ENCODE data around the gene FOXJ1. TPM values are rescaled to one million over a fixed set of nuclear protein-coding genes. Genes with fewer than 3 reads are reported as not detected.

The FOXJ1 gene
- total and polyA plus RNA-seq, 2 donors: 0.52 to 0.75 TPM

DNA sequence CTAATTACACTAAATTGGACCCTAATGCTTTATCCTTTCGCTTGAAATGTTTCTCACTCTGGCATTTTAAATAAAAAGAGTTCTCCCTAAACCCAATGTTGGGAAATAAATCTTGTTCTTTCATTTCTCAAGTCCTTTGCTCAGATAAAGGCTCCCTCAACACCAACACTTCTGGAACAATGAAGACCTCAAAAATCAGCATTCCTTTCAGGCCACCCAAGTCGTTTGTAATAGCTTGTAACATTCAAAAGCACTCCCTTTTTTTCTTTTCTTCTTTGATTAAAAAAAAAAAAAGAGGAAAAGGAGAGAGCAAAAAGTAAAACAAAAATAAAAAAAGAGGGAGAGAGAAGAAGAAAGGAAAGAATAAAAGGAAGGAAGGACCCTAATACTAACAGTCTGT is 23.3 kb upstream of the FOXJ1 start:
- 91% methylated on average over 2 of the region's 2 CpGs for WGBS

DNA sequence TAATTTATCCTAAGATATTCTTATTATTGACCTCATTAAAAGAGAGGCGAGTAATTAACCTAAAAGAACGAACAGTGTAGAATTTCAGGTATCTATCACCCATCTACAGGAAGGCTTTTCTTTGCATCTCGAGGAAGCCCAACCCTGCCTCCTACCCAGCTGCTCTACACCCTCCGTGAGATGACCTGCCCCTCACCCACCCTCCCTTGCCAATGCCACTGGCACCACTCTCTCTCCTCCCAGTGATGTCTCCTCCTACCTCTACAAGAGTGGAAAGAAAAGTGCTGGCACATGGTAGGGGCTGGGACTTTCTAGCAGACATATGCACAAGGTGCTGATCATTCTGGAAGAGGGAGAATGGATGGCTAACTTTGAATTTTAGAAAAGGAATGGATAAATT is 22.9 kb upstream of the FOXJ1 start:
- 94% methylated on average over 4 of the region's 4 CpGs for WGBS
- H3K9me3 ChIP-seq (ENCODE audit: control insufficient read depth in 2 of 2, insufficient read depth in 1 of 2, low read length in 1 of 2): no peaks in the 10 kb centered on the region
- no peaks in the 10 kb centered on the region for H3K4me1 ChIP-seq (ENCODE audit: control insufficient read depth in 2 of 2, insufficient read depth in 2 of 2, low read length in 2 of 2)
- no peak overlapping the region for H3K27ac ChIP-seq (ENCODE audit: low read depth in 1 of 2, low read length in 1 of 2)
- H3K4me3 ChIP-seq (ENCODE audit: low read length in 2 of 2): no peak overlapping the region
- no peak for DNase-seq (ENCODE audit: low read depth in 6 of 9, low spot score in 9 of 9)
- no peaks in the 10 kb centered on the region for H3K36me3 ChIP-seq (ENCODE audit: control insufficient read depth in 2 of 2, insufficient read depth in 2 of 2, low read length in 1 of 2)
- no peaks in the 10 kb centered on the region for H3K27me3 ChIP-seq (ENCODE audit: control insufficient read depth in 2 of 2, insufficient read depth in 1 of 2, low read length in 1 of 2)

More for the DNA sequence above, 23.3 kb upstream of the FOXJ1 start:
- Histone ChIP-seq H3K4me1 (ENCODE audit: control insufficient read depth in 2 of 2, insufficient read depth in 2 of 2, low read length in 2 of 2) (no peaks in the 10 kb centered on the region), H3K9me3 (ENCODE audit: control insufficient read depth in 2 of 2, insufficient read depth in 1 of 2, low read length in 1 of 2) (no peaks in the 10 kb centered on the region), H3K27ac (ENCODE audit: low read depth in 1 of 2, low read length in 1 of 2) (no peak overlapping the region), H3K4me3 (ENCODE audit: low read length in 2 of 2) (no peak overlapping the region), H3K36me3 (ENCODE audit: control insufficient read depth in 2 of 2, insufficient read depth in 2 of 2, low read length in 1 of 2) (no peaks in the 10 kb centered on the region), H3K27me3 (ENCODE audit: control insufficient read depth in 2 of 2, insufficient read depth in 1 of 2, low read length in 1 of 2) (no peaks in the 10 kb centered on the region)
- no peak for DNase-seq (ENCODE audit: low read depth in 6 of 9, low spot score in 9 of 9)

DNA sequence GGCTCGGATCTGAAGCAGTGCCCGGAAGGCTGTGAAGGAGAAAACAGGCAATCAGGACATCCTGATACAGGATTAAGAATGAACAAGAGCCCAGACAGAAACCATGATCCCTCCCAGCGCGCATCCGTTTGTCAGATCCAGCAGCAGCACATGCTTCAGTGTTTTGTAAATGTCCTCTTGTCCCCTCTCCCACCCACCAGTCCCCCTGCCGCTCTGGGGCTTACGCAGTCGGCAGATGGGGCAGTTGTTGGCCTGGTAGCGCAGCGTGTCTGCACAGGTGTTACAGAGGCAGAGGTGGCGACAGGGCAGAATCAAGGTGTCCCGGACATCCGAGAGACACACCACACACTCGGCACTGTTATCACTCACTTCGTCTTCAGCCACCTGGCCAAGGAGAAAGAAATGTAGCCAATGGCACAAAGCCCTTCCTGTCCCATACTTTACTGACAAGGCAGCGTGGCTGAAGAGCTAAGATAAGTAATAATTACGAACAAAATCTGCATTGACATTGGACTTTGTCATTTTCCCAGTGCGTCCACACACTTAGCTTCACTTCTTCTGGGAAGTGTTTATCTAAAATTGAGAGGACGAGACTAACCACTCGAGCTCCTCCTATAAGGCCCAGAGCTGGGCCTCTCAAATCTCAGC is 20.7 kb upstream of the FOXJ1 start:
- Histone ChIP-seq H3K27me3 (ENCODE audit: control insufficient read depth in 2 of 2, insufficient read depth in 1 of 2, low read length in 1 of 2) (no peaks in the 10 kb centered on the region), H3K9me3 (ENCODE audit: control insufficient read depth in 2 of 2, insufficient read depth in 1 of 2, low read length in 1 of 2) (no peaks in the 10 kb centered on the region), H3K4me3 (ENCODE audit: low read length in 2 of 2) (no peak overlapping the region), H3K36me3 (ENCODE audit: control insufficient read depth in 2 of 2, insufficient read depth in 2 of 2, low read length in 1 of 2) (no peaks in the 10 kb centered on the region), H3K4me1 (ENCODE audit: control insufficient read depth in 2 of 2, insufficient read depth in 2 of 2, low read length in 2 of 2) (no peaks in the 10 kb centered on the region), H3K27ac (ENCODE audit: low read depth in 1 of 2, low read length in 1 of 2) (no peak overlapping the region)
- DNase-seq (ENCODE audit: low read depth in 6 of 9, low spot score in 9 of 9): no peak
- 98% methylated on average over 20 of the region's 20 CpGs for WGBS

DNA sequence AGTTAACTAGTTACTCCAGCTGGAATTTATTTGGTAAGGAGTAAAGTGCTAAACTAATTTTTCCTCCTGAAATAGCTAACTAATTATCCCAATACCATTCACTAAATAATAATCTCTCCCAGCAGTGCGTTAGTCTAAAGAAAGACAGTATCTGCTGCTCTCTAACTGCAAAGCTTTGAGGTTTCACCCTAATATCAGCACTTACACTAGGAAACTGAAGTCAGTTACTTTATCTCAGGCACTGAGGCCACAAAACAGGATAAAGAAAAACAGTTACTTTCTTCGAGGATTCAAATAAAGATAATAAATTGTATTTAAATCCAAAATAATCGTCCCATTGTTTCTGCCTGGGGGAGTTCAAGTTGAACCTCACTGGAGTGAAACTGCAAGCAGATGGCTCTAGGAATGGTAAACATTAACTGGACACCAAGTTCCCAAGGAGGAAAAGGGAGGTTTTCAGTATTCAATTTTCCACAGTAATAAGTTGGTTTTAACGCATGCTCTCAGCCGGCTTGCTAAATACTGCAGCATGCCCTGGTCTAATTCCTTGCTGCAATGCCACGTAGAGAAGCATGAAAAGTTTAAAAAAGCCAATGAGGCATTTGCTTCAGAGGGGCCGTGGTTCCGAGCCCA is 20.0 kb upstream of the FOXJ1 start:
- WGBS: 95% methylated on average over 8 of the region's 8 CpGs
- no peak for DNase-seq (ENCODE audit: low read depth in 6 of 9, low spot score in 9 of 9)
- H3K9me3 ChIP-seq (ENCODE audit: control insufficient read depth in 2 of 2, insufficient read depth in 1 of 2, low read length in 1 of 2): no peaks in the 10 kb centered on the region
- H3K27me3 ChIP-seq (ENCODE audit: control insufficient read depth in 2 of 2, insufficient read depth in 1 of 2, low read length in 1 of 2): no peaks in the 10 kb centered on the region
- H3K36me3 ChIP-seq (ENCODE audit: control insufficient read depth in 2 of 2, insufficient read depth in 2 of 2, low read length in 1 of 2): no peaks in the 10 kb centered on the region
- H3K4me1 ChIP-seq (ENCODE audit: control insufficient read depth in 2 of 2, insufficient read depth in 2 of 2, low read length in 2 of 2): no peaks in the 10 kb centered on the region
- no peak overlapping the region for H3K4me3 ChIP-seq (ENCODE audit: low read length in 2 of 2)
- H3K27ac ChIP-seq (ENCODE audit: low read depth in 1 of 2, low read length in 1 of 2): no peak overlapping the region

DNA sequence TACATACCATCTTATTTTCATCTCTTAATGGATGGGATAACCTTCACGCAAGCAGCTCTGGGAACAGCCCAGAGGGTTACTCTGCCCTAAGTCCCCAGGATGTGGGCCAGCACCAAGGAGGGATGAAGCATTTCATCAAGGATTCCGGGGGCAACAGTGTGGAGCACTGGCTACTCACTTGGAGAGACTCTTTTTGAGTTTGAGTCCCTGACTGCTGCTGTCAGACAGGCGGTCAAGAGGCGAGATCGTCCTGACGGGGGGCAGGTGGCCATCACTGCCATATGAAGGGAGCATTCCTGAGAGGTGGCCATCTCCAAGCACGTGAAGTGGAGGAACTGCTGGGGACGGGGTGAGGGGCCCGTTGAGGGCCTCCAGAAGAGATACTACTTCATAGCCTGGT is 18.1 kb upstream of the FOXJ1 start:
- Histone ChIP-seq H3K4me1 (ENCODE audit: control insufficient read depth in 2 of 2, insufficient read depth in 2 of 2, low read length in 2 of 2) (no peaks in the 10 kb centered on the region), H3K9me3 (ENCODE audit: control insufficient read depth in 2 of 2, insufficient read depth in 1 of 2, low read length in 1 of 2) (no peaks in the 10 kb centered on the region), H3K27me3 (ENCODE audit: control insufficient read depth in 2 of 2, insufficient read depth in 1 of 2, low read length in 1 of 2) (no peaks in the 10 kb centered on the region), H3K4me3 (ENCODE audit: low read length in 2 of 2) (no peak overlapping the region), H3K36me3 (ENCODE audit: control insufficient read depth in 2 of 2, insufficient read depth in 2 of 2, low read length in 1 of 2) (no peaks in the 10 kb centered on the region), H3K27ac (ENCODE audit: low read depth in 1 of 2, low read length in 1 of 2) (no peak overlapping the region)
- no peak for DNase-seq (ENCODE audit: low read depth in 6 of 9, low spot score in 9 of 9)
- 97% methylated on average over 9 of the region's 9 CpGs for WGBS

DNA sequence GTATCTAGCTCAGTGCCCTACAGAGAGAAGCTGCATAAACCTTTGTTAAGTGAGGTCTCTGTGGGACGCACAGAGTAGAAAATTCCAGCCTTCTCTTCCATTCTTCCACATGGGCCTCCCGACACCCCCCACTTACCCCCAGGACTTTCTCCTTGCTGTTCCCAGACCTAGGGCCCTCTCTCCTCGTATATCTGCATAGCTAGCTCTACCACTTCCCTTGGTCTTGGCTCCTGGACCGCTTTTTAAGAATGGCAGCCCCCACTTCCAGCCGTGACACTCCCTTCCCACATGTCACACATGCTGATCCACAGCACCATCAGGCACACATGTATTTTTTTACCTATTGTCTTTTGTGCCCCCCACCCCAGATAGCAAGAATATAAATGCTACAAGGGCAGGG is 16.7 kb upstream of the FOXJ1 start:
- H3K9me3 ChIP-seq (ENCODE audit: control insufficient read depth in 2 of 2, insufficient read depth in 1 of 2, low read length in 1 of 2): no peaks in the 10 kb centered on the region
- no peaks in the 10 kb centered on the region for H3K27me3 ChIP-seq (ENCODE audit: control insufficient read depth in 2 of 2, insufficient read depth in 1 of 2, low read length in 1 of 2)
- no peak overlapping the region for H3K27ac ChIP-seq (ENCODE audit: low read depth in 1 of 2, low read length in 1 of 2)
- H3K36me3 ChIP-seq (ENCODE audit: control insufficient read depth in 2 of 2, insufficient read depth in 2 of 2, low read length in 1 of 2): no peaks in the 10 kb centered on the region
- peaks cover 0 to under 1% of the 10 kb centered on the region in 2 donors for H3K4me1 ChIP-seq (ENCODE audit: control insufficient read depth in 2 of 2, insufficient read depth in 2 of 2, low read length in 2 of 2)
- no peak overlapping the region for H3K4me3 ChIP-seq (ENCODE audit: low read length in 2 of 2)
- 94% methylated on average over 5 of the region's 5 CpGs for WGBS
- DNase-seq (ENCODE audit: low read depth in 6 of 9, low spot score in 9 of 9): no peak

DNA sequence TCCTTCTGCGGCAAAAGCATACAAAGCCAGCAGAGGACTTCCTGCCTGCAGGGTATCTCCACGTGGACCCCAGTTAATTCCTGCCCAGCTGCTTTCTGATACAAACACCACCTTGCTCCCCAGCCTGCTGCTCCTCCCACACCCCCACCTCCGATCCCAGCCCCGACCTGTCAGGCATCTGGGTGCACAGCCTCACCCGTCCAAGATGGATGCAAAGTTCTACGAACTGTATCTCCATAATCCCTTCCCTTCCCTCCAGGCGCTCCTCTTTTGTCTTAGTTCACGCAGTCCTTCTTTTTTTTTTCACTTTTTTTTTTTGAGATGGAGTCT is 15.6 kb upstream of the FOXJ1 start:
- H3K4me3 ChIP-seq (ENCODE audit: low read length in 2 of 2): no peak overlapping the region

DNA sequence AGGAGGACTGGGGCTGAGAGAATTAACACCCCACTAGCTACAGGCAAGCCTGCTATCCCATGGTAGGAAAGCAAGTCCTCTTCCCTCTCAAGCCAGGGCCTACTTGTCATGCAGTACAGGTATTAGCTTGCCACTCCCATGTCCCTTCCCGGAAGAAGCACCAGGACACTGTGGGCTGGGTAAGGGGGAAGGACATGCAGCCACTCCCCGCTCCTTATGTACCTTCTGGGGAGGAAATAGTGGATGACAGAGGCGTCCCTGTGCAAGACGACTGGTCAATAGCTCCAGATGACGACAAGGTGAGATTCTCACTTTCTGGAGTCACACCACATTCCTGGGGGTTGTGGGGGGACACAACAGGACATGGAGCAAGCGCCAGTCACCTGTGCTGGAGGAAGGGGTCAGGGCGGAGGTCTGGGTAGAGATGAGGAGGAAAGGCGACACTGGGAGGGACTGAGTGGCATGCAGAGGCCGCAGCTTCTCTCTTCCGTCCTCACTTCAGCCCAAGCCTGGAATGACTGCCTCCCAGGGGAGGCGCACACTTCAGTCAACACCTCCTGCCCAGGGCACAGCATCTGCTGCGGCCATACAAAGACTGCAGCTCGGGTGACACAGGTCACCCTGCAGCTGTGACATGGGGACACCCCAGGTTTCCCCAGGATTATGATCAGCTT is 15.1 kb upstream of the FOXJ1 start:
- Histone ChIP-seq H3K27ac (ENCODE audit: low read depth in 1 of 2, low read length in 1 of 2) (no peak overlapping the region), H3K4me1 (ENCODE audit: control insufficient read depth in 2 of 2, insufficient read depth in 2 of 2, low read length in 2 of 2) (peaks cover 0 to 12% of the 10 kb centered on the region in 2 donors), H3K4me3 (ENCODE audit: low read length in 2 of 2) (no peak overlapping the region), H3K9me3 (ENCODE audit: control insufficient read depth in 2 of 2, insufficient read depth in 1 of 2, low read length in 1 of 2) (no peaks in the 10 kb centered on the region), H3K36me3 (ENCODE audit: control insufficient read depth in 2 of 2, insufficient read depth in 2 of 2, low read length in 1 of 2) (no peaks in the 10 kb centered on the region), H3K27me3 (ENCODE audit: control insufficient read depth in 2 of 2, insufficient read depth in 1 of 2, low read length in 1 of 2) (no peaks in the 10 kb centered on the region)
- 97% methylated on average over 13 of the region's 13 CpGs for WGBS
- no peak for DNase-seq (ENCODE audit: low read depth in 6 of 9, low spot score in 9 of 9)

More for the DNA sequence above, 15.6 kb upstream of the FOXJ1 start:
- Histone ChIP-seq H3K27ac (ENCODE audit: low read depth in 1 of 2, low read length in 1 of 2) (no peak overlapping the region), H3K27me3 (ENCODE audit: control insufficient read depth in 2 of 2, insufficient read depth in 1 of 2, low read length in 1 of 2) (no peaks in the 10 kb centered on the region), H3K9me3 (ENCODE audit: control insufficient read depth in 2 of 2, insufficient read depth in 1 of 2, low read length in 1 of 2) (no peaks in the 10 kb centered on the region), H3K36me3 (ENCODE audit: control insufficient read depth in 2 of 2, insufficient read depth in 2 of 2, low read length in 1 of 2) (no peaks in the 10 kb centered on the region), H3K4me1 (ENCODE audit: control insufficient read depth in 2 of 2, insufficient read depth in 2 of 2, low read length in 2 of 2) (peaks cover 0 to 11% of the 10 kb centered on the region in 2 donors)
- 94% methylated on average over 8 of the region's 8 CpGs for WGBS
- DNase-seq (ENCODE audit: low read depth in 6 of 9, low spot score in 9 of 9): no peak

Measured in thymus (tissue), 11 donors.